Mesenchymal stem cell (in vitro differentiated cells and primary cell): ENCODE measurements around the gene MXD4.

Experiments
- DNase-seq: peaks from one replicate; pipeline ENCODE4 v3.0.0-alpha.2; 2013
- H2AFZ ChIP-seq: one replicate; pipeline ENCODE4 v1.6.1; 2013; ENCODE audit warnings: low read depth, mild to moderate bottlenecking, control low read depth, inconsistent platforms, low read length, moderate library complexity
- H2AK5ac ChIP-seq: 2 replicates; pipeline ENCODE4 v1.6.1; 2013; ENCODE audit warnings: low read length, moderate library complexity, mild to moderate bottlenecking, inconsistent platforms; ENCODE audit not compliant: severe bottlenecking
- H2BK120ac ChIP-seq: one replicate; pipeline ENCODE4 v1.6.1; 2013; ENCODE audit warnings: low read depth, mild to moderate bottlenecking, inconsistent platforms, low read length, moderate library complexity
- H2BK12ac ChIP-seq, 2 experiments: one replicate each; pipeline ENCODE4 v1.6.1; 2013; ENCODE audit warnings: inconsistent platforms in 2 of 2, low read length in 2 of 2, mild to moderate bottlenecking in 2 of 2, moderate library complexity in 2 of 2, control low read depth in 1 of 2
- H2BK15ac ChIP-seq: one replicate; pipeline ENCODE4 v1.6.1; 2013; ENCODE audit warnings: mild to moderate bottlenecking, low read depth, inconsistent platforms; ENCODE audit not compliant: poor library complexity, severe bottlenecking
- H2BK5ac ChIP-seq: 2 replicates; pipeline ENCODE4 v1.6.1; 2013; ENCODE audit warnings: low read depth, mild to moderate bottlenecking, low read length, control low read depth, inconsistent platforms; ENCODE audit not compliant: poor library complexity, severe bottlenecking
- H3K14ac ChIP-seq, 2 experiments: one replicate each; pipeline ENCODE4 v1.6.1; 2013; ENCODE audit warnings: inconsistent platforms in 2 of 2, low read length in 2 of 2, control low read depth in 1 of 2, mild to moderate bottlenecking in 1 of 2, moderate library complexity in 1 of 2
- H3K18ac ChIP-seq, 2 experiments: one replicate each; pipeline ENCODE4 v1.6.1; 2013; ENCODE audit warnings: inconsistent platforms in 2 of 2, low read length in 2 of 2, control low read depth in 1 of 2, low read depth in 1 of 2, mild to moderate bottlenecking in 1 of 2
- H3K23ac ChIP-seq, 2 experiments: one replicate each; pipeline ENCODE4 v1.6.1; 2013; ENCODE audit warnings: inconsistent platforms in 2 of 2, low read length in 2 of 2, mild to moderate bottlenecking in 2 of 2, moderate library complexity in 2 of 2, control low read depth in 1 of 2
- H3K27ac ChIP-seq: 2 replicates; pipeline ENCODE4 v1.5.1; 2013; ENCODE audit warnings: mild to moderate bottlenecking, moderate library complexity, low read length, control low read depth, inconsistent platforms; ENCODE audit not compliant: poor library complexity, severe bottlenecking
- H3K27me3 ChIP-seq, 2 experiments: 2 replicates each; pipeline versions ENCODE4 v1.6.1 to v1.7.0; 2013; ENCODE audit warnings: low read length in 2 of 2, mild to moderate bottlenecking in 2 of 2, moderate library complexity in 2 of 2, control low read depth in 1 of 2, inconsistent platforms in 1 of 2; ENCODE audit not compliant: control insufficient read depth in 1 of 2, insufficient read depth in 1 of 2
- H3K36me3 ChIP-seq, 2 experiments: 2 replicates each; pipeline versions ENCODE4 v1.6.1 to v1.7.0; 2013; ENCODE audit warnings: low read length in 2 of 2, control low read depth in 1 of 2, inconsistent platforms in 1 of 2, low read depth in 1 of 2, mild to moderate bottlenecking in 1 of 2; ENCODE audit not compliant: insufficient read depth in 2 of 2, control insufficient read depth in 1 of 2
- H3K4ac ChIP-seq, 2 experiments: one replicate each; pipeline ENCODE4 v1.6.1; 2013; ENCODE audit warnings: inconsistent platforms in 2 of 2, low read length in 2 of 2, mild to moderate bottlenecking in 2 of 2, moderate library complexity in 2 of 2, control low read depth in 1 of 2, low read depth in 1 of 2
- H3K4me1 ChIP-seq: 2 replicates; pipeline ENCODE4 v1.6.1; 2013; ENCODE audit warnings: low read depth, low read length, control low read depth; ENCODE audit not compliant: control insufficient read depth, insufficient read depth
- H3K4me2 ChIP-seq: 2 replicates; pipeline ENCODE4 v1.6.1; 2013; ENCODE audit warnings: low read length, mild to moderate bottlenecking, inconsistent platforms; ENCODE audit not compliant: poor library complexity, severe bottlenecking
- H3K4me3 ChIP-seq, 2 experiments: 2 replicates each; pipeline versions ENCODE4 v1.5.1 to v1.7.0; 2013; ENCODE audit warnings: low read length in 2 of 2, mild to moderate bottlenecking in 2 of 2, control low read depth in 1 of 2, low read depth in 1 of 2; ENCODE audit not compliant: insufficient read depth in 1 of 2
- H3K79me1 ChIP-seq: replicated peaks from 2 replicates; pipeline ENCODE4 v1.6.1; 2013; ENCODE audit warnings: mild to moderate bottlenecking, control low read depth, low read length, inconsistent platforms; ENCODE audit not compliant: poor library complexity, severe bottlenecking
- H3K9ac ChIP-seq: 2 replicates; pipeline ENCODE4 v1.7.0; 2013; ENCODE audit warnings: mild to moderate bottlenecking, low read length, moderate library complexity
- H3K9me3 ChIP-seq: 2 replicates; pipeline ENCODE4 v1.7.0; 2013; ENCODE audit warnings: mild to moderate bottlenecking, low read length; ENCODE audit not compliant: control insufficient read depth
- H4K8ac ChIP-seq: one replicate; pipeline ENCODE4 v1.6.1; 2013; ENCODE audit warnings: inconsistent platforms, mild to moderate bottlenecking, low read length, moderate library complexity
- H4K91ac ChIP-seq: one replicate; pipeline ENCODE4 v1.6.1; 2013; ENCODE audit warnings: mild to moderate bottlenecking, low read length, inconsistent platforms
- WGBS: methylation state at CpG from one replicate; pipeline ENCODE4 v1.1.7; 2013; ENCODE audit warnings: mixed read lengths; 5-methylcytosine and 5-hydroxymethylcytosine counted together

MXD4 gene

GRCh38 chr4:2281575-2282343 lies 19.9 kb upstream of the MXD4 start:
- Histone ChIP-seq H2BK12ac (no peak overlapping the region), H4K8ac (no peak overlapping the region), H2AK5ac (no peak overlapping the region), H2BK120ac (no peak overlapping the region), H2BK15ac (no peak overlapping the region), H3K4me2 (no peak overlapping the region), H3K23ac (no peak overlapping the region), H4K91ac (no peak overlapping the region), H2AFZ (no peak overlapping the region), H3K36me3 (peaks cover 0 to 48% of the 10 kb centered on the region in 2 experiments), H3K9me3 (no peaks in the 10 kb centered on the region), H3K79me1 (peaks cover 14% of the 10 kb centered on the region), H3K4me3 (no peak overlapping the region), H3K27ac (no peak overlapping the region), H3K9ac (no peak overlapping the region), H3K4me1 (peaks cover 2% of the 10 kb centered on the region), H3K4ac (no peak overlapping the region), H3K27me3 (no peaks in the 10 kb centered on the region), H2BK5ac (no peak overlapping the region), H3K14ac (no peak overlapping the region), H3K18ac (no peak overlapping the region)
- WGBS = 88% methylated on average over 10 of the region's 10 CpGs
- no peak for DNase-seq

DNA sequence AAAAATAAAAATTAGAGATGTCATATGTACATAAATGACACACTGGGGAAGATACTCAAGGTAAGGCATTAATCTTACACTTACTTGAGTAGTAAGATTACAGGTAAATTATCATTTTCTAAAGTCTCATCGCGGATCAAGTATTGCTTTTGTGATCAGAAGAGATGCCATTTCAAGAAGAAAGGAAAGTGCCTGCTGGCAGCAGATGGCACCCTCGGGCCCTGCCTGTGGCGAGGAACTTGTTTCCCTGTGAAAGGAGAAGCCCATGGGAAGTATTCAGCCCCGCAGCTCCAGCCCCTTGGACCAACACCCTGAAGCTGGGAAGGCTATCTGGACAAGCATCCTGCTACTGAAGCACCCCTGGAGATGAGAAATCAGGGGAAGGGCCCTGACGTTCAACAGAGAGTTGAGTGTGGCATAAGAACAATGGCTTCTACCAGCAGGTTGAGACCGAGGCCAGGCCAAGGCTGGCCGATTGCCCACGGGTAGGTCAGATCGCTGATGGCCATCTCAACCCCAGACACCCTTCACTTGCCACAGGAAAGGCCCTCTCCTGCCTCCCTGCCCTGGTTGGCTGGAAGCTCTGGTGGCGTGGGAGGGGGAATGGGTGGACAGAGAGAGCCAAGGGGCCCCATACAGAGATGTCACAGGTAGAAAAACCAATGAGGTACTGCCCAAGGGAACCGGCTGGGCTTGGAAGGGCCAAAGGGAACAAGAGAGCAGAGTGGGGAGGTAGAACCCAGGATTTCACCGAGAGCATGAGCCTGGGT lies 18.8 kb upstream of the MXD4 start:
- no peak overlapping the region for H2BK12ac ChIP-seq
- no peaks in the 10 kb centered on the region for H3K27me3 ChIP-seq
- no peak overlapping the region for H3K4me2 ChIP-seq
- no peak overlapping the region for H4K91ac ChIP-seq
- peaks cover 16% of the 10 kb centered on the region for H3K79me1 ChIP-seq
- no peak overlapping the region for H3K18ac ChIP-seq
- H2BK15ac ChIP-seq = no peak overlapping the region
- no peak overlapping the region for H2AFZ ChIP-seq
- H3K36me3 ChIP-seq = peaks cover 0 to 47% of the 10 kb centered on the region in 2 experiments
- WGBS = 89% methylated on average over 12 of the region's 13 CpGs
- no peak overlapping the region for H2BK120ac ChIP-seq
- H3K14ac ChIP-seq = no peak overlapping the region
- no peak overlapping the region for H4K8ac ChIP-seq
- no peak overlapping the region for H2AK5ac ChIP-seq
- H3K23ac ChIP-seq = no peak overlapping the region
- no peak for DNase-seq
- H3K4me3 ChIP-seq = no peak overlapping the region
- no peaks in the 10 kb centered on the region for H3K9me3 ChIP-seq
- no peak overlapping the region for H3K27ac ChIP-seq
- no peak overlapping the region for H3K4ac ChIP-seq
- peaks cover 2% of the 10 kb centered on the region for H3K4me1 ChIP-seq
- H2BK5ac ChIP-seq = no peak overlapping the region
- no peak overlapping the region for H3K9ac ChIP-seq

DNA sequence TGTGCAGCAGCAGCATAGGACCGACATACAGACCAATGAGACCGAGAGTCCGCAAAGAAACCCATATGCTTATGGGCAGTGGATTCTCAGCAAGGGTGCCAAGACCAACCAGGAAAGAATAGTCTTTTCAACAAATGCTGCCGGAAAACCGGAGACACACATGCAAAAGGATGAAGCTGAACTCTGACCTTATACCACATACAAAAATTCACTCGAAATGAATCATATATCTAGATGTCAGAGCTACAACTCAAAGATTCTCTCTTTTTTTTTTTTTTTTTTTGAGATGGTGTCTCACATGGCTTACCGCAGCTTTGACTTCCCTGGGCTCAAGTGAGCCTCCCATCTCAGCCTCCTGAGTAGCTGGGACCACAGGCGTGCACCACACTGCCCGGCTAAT lies 16.0 kb upstream of the MXD4 start:
- Histone ChIP-seq H2BK120ac (no peak overlapping the region), H2BK15ac (no peak overlapping the region), H3K4ac (no peak overlapping the region), H2BK12ac (no peak overlapping the region), H3K4me2 (no peak overlapping the region), H3K79me1 (peaks cover 18% of the 10 kb centered on the region), H2AFZ (no peak overlapping the region), H3K18ac (no peak overlapping the region), H3K4me1 (peaks cover 8% of the 10 kb centered on the region), H3K4me3 (no peak overlapping the region), H2BK5ac (no peak overlapping the region), H3K27ac (no peak overlapping the region), H4K91ac (no peak overlapping the region), H3K9me3 (no peaks in the 10 kb centered on the region), H3K14ac (no peak overlapping the region), H3K23ac (no peak overlapping the region), H4K8ac (no peak overlapping the region), H3K27me3 (no peaks in the 10 kb centered on the region), H3K9ac (no peak overlapping the region), H2AK5ac (no peak overlapping the region), H3K36me3 (peaks cover 0 to 34% of the 10 kb centered on the region in 2 experiments)
- DNase-seq = no peak
- 97% methylated on average over 9 of the region's 9 CpGs for WGBS

GRCh38 chr4:2276581-2277325 lies 14.8 kb upstream of the MXD4 start:
- H2BK12ac ChIP-seq = no peak overlapping the region
- no peaks in the 10 kb centered on the region for H3K27me3 ChIP-seq
- no peak overlapping the region for H3K14ac ChIP-seq
- WGBS = 95% methylated on average over 25 of the region's 30 CpGs
- no peak overlapping the region for H3K27ac ChIP-seq
- H2AFZ ChIP-seq = no peak overlapping the region
- no peak overlapping the region for H2BK15ac ChIP-seq
- H2BK120ac ChIP-seq = no peak overlapping the region
- no peak overlapping the region for H3K23ac ChIP-seq
- H3K4me3 ChIP-seq = no peak overlapping the region
- no peak overlapping the region for H2BK5ac ChIP-seq
- H3K4me1 ChIP-seq = peaks cover 7% of the 10 kb centered on the region
- H2AK5ac ChIP-seq = no peak overlapping the region
- H3K9ac ChIP-seq = no peak overlapping the region
- peaks cover 0 to 42% of the 10 kb centered on the region in 2 experiments for H3K36me3 ChIP-seq
- no peak for DNase-seq
- no peak overlapping the region for H3K4me2 ChIP-seq
- peaks cover 15% of the 10 kb centered on the region for H3K79me1 ChIP-seq
- no peak overlapping the region for H4K91ac ChIP-seq
- H3K18ac ChIP-seq = no peak overlapping the region
- H3K4ac ChIP-seq = no peak overlapping the region
- no peaks in the 10 kb centered on the region for H3K9me3 ChIP-seq
- no peak overlapping the region for H4K8ac ChIP-seq
